ENCODE data around the gene HSPG2. TPM values are rescaled to one million over a fixed set of nuclear protein-coding genes. Genes with fewer than 3 reads are reported as not detected.

The HSPG2 gene
- total and polyA plus RNA-seq, 10 of the 15 experiments (the other 5 are each of a cell fraction or from before 2014, with no cell fraction given): 0.30 to 3.4 (median 0.73) TPM; not detected in 2

- DNase-seq (ENCODE audit: low read depth, low spot score) (no peak), ATAC-seq (no peak), FAIRE-seq (no peak)
- Histone ChIP-seq H3K79me2 (ENCODE audit: control insufficient read depth, insufficient read depth, low read length) (no peaks in the 10 kb centered on the region), H4K20me1 (ENCODE audit: control insufficient read depth, insufficient read depth) (no peaks in the 10 kb centered on the region), H3K4me2 (ENCODE audit: control insufficient read depth, insufficient read depth) (no peak overlapping the region), H3K36me3 (ENCODE audit: control insufficient read depth in 2 of 2, insufficient read depth in 2 of 2, low read length in 1 of 2) (no peaks in the 10 kb centered on the region), H3K27ac (ENCODE audit: control insufficient read depth, insufficient read depth) (no peak overlapping the region), H3K4me1 (ENCODE audit: control insufficient read depth, insufficient read depth, low read length) (no peaks in the 10 kb centered on the region), H3K4me3 (no peak overlapping the region), H2AFZ (ENCODE audit: control insufficient read depth, low read depth, low read length) (no peak overlapping the region), H3K27me3 (replicated peaks in 1 of 2; ENCODE audit: control insufficient read depth in 2 of 2, insufficient read depth in 2 of 2, low read length in 1 of 2) (no peaks in the 10 kb centered on the region), H3K9ac (ENCODE audit: control insufficient read depth, insufficient read depth, low read length) (no peak overlapping the region), H3K9me3 (replicated peaks; ENCODE audit: control insufficient read depth, insufficient read depth, low read length) (no peaks in the 10 kb centered on the region)
- ChIA-PET POLR2A (no interaction called here), RAD21 (ENCODE audit: unreplicated experiment) (no interaction called here), SMC1A (ENCODE audit: uncharacterized antibody, unreplicated experiment) (no interaction called here), CTCF (no interaction called here)
- TF ChIP-seq, protein P1, sequence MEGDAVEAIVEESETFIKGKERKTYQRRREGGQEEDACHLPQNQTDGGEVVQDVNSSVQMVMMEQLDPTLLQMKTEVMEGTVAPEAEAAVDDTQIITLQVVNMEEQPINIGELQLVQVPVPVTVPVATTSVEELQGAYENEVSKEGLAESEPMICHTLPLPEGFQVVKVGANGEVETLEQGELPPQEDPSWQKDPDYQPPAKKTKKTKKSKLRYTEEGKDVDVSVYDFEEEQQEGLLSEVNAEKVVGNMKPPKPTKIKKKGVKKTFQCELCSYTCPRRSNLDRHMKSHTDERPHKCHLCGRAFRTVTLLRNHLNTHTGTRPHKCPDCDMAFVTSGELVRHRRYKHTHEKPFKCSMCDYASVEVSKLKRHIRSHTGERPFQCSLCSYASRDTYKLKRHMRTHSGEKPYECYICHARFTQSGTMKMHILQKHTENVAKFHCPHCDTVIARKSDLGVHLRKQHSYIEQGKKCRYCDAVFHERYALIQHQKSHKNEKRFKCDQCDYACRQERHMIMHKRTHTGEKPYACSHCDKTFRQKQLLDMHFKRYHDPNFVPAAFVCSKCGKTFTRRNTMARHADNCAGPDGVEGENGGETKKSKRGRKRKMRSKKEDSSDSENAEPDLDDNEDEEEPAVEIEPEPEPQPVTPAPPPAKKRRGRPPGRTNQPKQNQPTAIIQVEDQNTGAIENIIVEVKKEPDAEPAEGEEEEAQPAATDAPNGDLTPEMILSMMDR (IDR thresholded peaks at IDR 0.05 in 2 of 3, conservative IDR thresholded peaks at IDR 0.05 in 1 of 3; ENCODE audit: control insufficient read depth in 2 of 3, extremely low read depth in 1 of 3, insufficient read depth in 1 of 3, low read depth in 3 of 3, low read length in 3 of 3): no peak
- TF ChIP-seq STAT3 (IDR thresholded peaks at IDR 0.05; ENCODE audit: low read depth, low read length) (no peak), ELK1 (IDR thresholded peaks at IDR 0.05; ENCODE audit: low read depth, low read length) (no peak), SRF (IDR thresholded peaks at IDR 0.05; ENCODE audit: low read depth in 2 of 2, low read length in 2 of 2) (no peak), BACH1 (IDR thresholded peaks at IDR 0.05; ENCODE audit: borderline replicate concordance) (no peak), FOXM1 (IDR thresholded peaks at IDR 0.05; ENCODE audit: low read depth, low read length) (no peak), YBX1 (IDR thresholded peaks at IDR 0.05) (no peak), CHD2 (IDR thresholded peaks at IDR 0.05; ENCODE audit: borderline replicate concordance, low read depth, low read length) (no peak), NRF1 (conservative IDR thresholded peaks at IDR 0.05; ENCODE audit: low read depth, low read length) (no peak), PML (IDR thresholded peaks at IDR 0.05; ENCODE audit: low read length) (no peak), TAF1 (IDR thresholded peaks at IDR 0.05; ENCODE audit: borderline replicate concordance, low read depth, low read length) (no peak), NFIC (IDR thresholded peaks at IDR 0.05; ENCODE audit: low read depth, low read length) (no peak), MTA2 (IDR thresholded peaks at IDR 0.05; ENCODE audit: low read depth) (no peak), ZSCAN29 (IDR thresholded peaks at IDR 0.05) (no peak)
- TF ChIP-seq, protein P2, sequence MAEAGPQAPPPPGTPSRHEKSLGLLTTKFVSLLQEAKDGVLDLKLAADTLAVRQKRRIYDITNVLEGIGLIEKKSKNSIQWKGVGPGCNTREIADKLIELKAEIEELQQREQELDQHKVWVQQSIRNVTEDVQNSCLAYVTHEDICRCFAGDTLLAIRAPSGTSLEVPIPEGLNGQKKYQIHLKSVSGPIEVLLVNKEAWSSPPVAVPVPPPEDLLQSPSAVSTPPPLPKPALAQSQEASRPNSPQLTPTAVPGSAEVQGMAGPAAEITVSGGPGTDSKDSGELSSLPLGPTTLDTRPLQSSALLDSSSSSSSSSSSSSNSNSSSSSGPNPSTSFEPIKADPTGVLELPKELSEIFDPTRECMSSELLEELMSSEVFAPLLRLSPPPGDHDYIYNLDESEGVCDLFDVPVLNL (IDR thresholded peaks at IDR 0.05; ENCODE audit: low read depth, low read length): no peak
- TF ChIP-seq, protein P3, sequence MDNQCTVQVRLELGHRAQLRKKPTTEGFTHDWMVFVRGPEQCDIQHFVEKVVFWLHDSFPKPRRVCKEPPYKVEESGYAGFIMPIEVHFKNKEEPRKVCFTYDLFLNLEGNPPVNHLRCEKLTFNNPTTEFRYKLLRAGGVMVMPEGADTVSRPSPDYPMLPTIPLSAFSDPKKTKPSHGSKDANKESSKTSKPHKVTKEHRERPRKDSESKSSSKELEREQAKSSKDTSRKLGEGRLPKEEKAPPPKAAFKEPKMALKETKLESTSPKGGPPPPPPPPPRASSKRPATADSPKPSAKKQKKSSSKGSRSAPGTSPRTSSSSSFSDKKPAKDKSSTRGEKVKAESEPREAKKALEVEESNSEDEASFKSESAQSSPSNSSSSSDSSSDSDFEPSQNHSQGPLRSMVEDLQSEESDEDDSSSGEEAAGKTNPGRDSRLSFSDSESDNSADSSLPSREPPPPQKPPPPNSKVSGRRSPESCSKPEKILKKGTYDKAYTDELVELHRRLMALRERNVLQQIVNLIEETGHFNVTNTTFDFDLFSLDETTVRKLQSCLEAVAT (IDR thresholded peaks at IDR 0.05): no peak
- WGBS (ENCODE audit: insufficient coverage, insufficient replicate concordance, low lambda C conversion rate, missing lambda C conversion rate): 51% methylated on average over 7 of the region's 7 CpGs
- BruUV-seq (replicated peaks): no TSS peak
- intact Hi-C loops (cut with micrococcal nuclease; ENCODE audit: unreplicated experiment): no loop called here
- in situ Hi-C loops (cut with MboI): no loop called here
These were observed 111.7 kb downstream of the HSPG2 start for GRCh38 chr1:21825393-21825792.

Measured in GM12878 (cell line).